CD4-positive, alpha-beta T cell treated with Interleukin-6 at 100 ng/mL for 8 hours (primary cell): ENCODE measurements around the gene BLTP3B.

Experiments
- DNase-seq: peaks from one replicate; pipeline ENCODE4 v3.0.0-alpha.2; 2020; ENCODE audit warnings: mixed read lengths, low spot score

BLTP3B gene

DNA sequence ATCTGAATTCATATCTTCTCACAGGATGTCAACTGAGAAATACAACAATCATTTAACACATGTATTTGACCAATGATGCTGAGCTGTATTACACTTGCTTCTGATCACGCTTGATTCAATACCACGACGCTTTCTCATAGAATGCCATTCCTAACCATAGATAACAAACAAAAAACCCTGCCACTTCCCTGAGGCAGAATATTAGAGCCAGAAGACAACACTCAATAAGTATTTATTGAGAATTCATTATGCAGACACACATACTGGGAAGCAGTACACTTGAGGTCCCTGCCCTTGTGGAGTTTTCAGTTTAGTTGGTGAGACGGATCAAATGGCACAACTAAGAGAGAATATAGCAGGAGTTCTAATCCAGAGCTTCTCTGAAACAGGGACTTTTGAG lies 32.4 kb downstream of the BLTP3B start:
- DNase-seq: no peak

DNA sequence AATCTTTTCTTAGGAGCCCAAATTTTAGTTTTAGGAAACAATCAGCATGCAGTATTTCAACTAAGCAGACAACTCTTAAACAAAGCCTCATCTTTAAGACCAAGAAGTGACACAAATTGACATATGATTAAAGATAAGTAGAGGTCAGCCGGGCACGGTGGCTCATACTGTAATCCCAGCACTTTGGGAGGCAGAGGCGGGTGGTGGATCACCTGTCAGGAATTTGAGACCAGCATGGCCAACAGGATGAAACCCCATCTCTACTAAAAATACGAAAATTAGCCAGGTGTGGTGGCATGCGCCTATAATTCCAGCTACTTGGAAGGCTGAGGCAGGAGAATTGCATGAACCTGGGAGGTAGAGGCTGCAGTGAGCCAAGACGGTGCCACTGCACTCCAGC lies 35.8 kb downstream of the BLTP3B start:
- DNase-seq: no peak

DNA sequence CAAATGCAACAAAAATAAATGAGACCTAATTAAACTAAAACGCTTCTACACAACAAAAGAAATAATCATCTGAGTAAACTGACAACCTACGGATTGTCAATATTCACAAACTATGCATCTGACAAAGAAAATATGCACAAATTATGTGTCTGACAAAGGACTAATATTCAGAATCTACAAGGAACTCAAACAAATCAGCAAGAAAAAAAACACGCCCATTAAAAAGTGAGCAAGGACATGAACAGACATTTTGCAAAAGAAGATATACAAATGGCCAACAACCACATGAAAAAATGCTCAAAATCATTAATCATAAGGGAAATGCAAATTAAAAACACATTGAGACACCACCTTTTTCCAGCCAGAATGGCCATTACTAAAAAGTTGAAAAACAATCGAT lies 37.0 kb downstream of the BLTP3B start:
- no peak for DNase-seq

DNA sequence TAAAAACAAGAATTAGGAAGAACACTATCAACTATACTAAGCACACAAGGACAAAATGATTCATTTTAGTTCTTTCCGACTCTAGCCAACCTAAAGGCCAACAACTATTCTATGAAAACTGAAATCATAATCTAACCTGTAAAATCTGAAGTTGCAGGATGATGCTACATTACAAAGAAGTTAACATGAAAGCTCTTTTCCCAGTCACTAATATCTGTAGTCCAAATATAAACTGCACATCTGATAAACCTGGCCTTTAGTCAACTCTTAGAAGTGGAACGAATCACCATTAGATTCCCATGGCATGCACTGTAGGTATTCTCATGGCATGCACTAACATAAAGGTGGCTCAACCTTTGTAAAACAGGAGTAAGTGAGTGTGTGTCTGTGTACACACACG lies 41.7 kb downstream of the BLTP3B start:
- no peak for DNase-seq
